Uterus (tissue), 4 donors: Measurements from ENCODE around the gene LIX1. TPM values are rescaled to one million over a fixed set of nuclear protein-coding genes. Genes with fewer than 3 reads are reported as not detected.

Source experiments
- DNase-seq, 2 donors: peaks; one replicate each; pipeline ENCODE4 v3.0.0-alpha.2; 2019 to 2020
- H3K27ac ChIP-seq, 2 donors: fragments of 200-600 bp; sonication (generic); 1 replicate in 1 of 2; 2 replicates in 1 of 2; pipeline ENCODE4 v1.5.1; 2016 to 2018
- H3K27me3 ChIP-seq, 2 donors: fragments of 200-600 bp; sonication (generic); one replicate each; pipeline ENCODE4 v1.5.1; 2018 to 2019; ENCODE audit warnings: control low read depth in 1 of 2
- H3K36me3 ChIP-seq, 2 donors: fragments of 200-600 bp; sonication (generic); one replicate each; pipeline ENCODE4 v1.5.1; 2019; ENCODE audit warnings: control low read depth in 1 of 2
- H3K4me1 ChIP-seq, 2 donors: fragments of 200-600 bp; sonication (generic); one replicate each; pipeline ENCODE4 v1.5.1; 2018 to 2019; ENCODE audit warnings: control low read depth in 1 of 2
- H3K4me3 ChIP-seq, 2 donors: fragments of 200-600 bp; sonication (generic); 1 replicate in 1 of 2; 2 replicates in 1 of 2; pipeline ENCODE4 v1.5.1; 2018 to 2019; ENCODE audit warnings: mild to moderate bottlenecking in 1 of 2
- H3K9me3 ChIP-seq, 2 donors: fragments of 200-600 bp; sonication (generic); one replicate each; pipeline ENCODE4 v1.5.1; 2019; ENCODE audit warnings: control low read depth in 1 of 2
- CTCF ChIP-seq, 4 experiments: fragments of 200-600 bp in 2 of 4; fragments of 450-650 bp in 2 of 4; sonication (generic) in 2 of 4; IDR thresholded peaks; one replicate each; pipeline ENCODE4 v1.5.1; 2016 to 2019; ENCODE audit warnings: antibody characterized with exemption in 4 of 4, mild to moderate bottlenecking in 2 of 4, moderate library complexity in 1 of 4
- POLR2A ChIP-seq, 2 donors: fragments of 450-650 bp; IDR thresholded peaks; one replicate each; pipeline ENCODE4 v1.6.1; 2016; ENCODE audit warnings: antibody characterized with exemption in 2 of 2, mild to moderate bottlenecking in 1 of 2, moderate library complexity in 1 of 2
- intact Hi-C: fragments of 100-400 bp; cut with DNase I; formaldehyde crosslinking; loops from one replicate; pipeline ENCODE4 v1.15.1; 2023; ENCODE audit warnings: low total_unique reads
- total RNA-seq, 4 donors: library from RNA; depleted of rRNA in 3 of 4; stranded (reverse); fragments of >200 nt in 3 of 4; gene quantifications; one replicate each; pipeline versions ENCODE4 v1.1.0 to v1.2.4, GENCODE V29; 2014 to 2023
- donor health status: DM: yes; HTN: yes; CAD: no.

LIX1 gene
- total RNA-seq, 4 donors from 2014 or later, result 3.9 TPM; not detected in 3

GRCh38 chr5:97077246-97077645, 65.2 kb downstream of the LIX1 start:
- TF ChIP-seq CTCF (IDR thresholded peaks at IDR 0.05), result no peak
- no peak for TF ChIP-seq POLR2A (IDR thresholded peaks at IDR 0.05)
- H3K4me3 ChIP-seq, result no peak overlapping the region
- no peaks in the 10 kb centered on the region for H3K27me3 ChIP-seq
- H3K9me3 ChIP-seq, result no peaks in the 10 kb centered on the region
- H3K36me3 ChIP-seq, result no peaks in the 10 kb centered on the region
- DNase-seq, result no peak
- intact Hi-C loops, result no loop called here
- H3K4me1 ChIP-seq, result no peaks in the 10 kb centered on the region
- H3K27ac ChIP-seq, result no peak overlapping the region

DNA sequence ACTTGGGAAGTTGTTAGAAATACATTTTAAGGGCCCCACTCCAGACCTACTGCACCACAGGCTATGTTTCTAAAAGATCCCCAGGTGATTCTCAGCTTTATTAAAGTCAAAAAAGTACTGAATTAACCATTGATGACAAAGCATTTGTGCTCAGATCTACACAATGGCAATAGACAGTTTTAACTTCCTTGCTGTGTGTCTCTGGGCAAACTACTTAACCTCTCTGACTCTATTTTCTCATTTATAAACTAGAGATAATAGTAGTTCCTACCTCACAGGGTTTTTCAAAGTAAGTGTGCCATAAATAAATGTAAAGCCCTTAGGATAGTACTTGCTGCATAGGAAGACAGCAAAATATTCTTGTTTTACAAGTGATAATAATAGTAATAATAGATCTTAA, 66.3 kb downstream of the LIX1 start:
- no peaks in the 10 kb centered on the region for H3K4me1 ChIP-seq
- no peak for TF ChIP-seq CTCF (IDR thresholded peaks at IDR 0.05)
- no peak for TF ChIP-seq POLR2A (IDR thresholded peaks at IDR 0.05)
- no peaks in the 10 kb centered on the region for H3K36me3 ChIP-seq
- no peak overlapping the region for H3K4me3 ChIP-seq
- no peak for DNase-seq
- intact Hi-C loops, result no loop called here
- H3K27ac ChIP-seq, result no peak overlapping the region
- H3K27me3 ChIP-seq, result no peaks in the 10 kb centered on the region
- H3K9me3 ChIP-seq, result no peaks in the 10 kb centered on the region

DNA sequence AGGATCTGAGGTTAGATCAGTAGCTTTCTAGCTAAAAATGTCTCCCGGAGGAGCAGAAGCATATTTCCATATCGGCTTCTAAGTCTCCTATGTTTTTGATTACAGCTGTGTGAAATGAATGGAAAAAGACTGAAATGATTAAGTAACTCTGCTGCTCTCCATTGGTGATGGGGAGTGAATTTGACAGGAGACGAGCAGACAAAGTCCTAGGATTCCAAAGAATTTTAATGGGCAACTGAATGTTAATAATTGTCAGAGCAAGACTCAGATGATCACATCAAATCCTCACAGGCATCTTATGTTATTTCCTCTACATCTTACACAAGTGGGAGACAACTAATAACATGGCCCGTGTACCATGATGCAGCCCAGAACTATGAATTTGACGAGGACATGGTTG, 66.8 kb downstream of the LIX1 start:
- TF ChIP-seq POLR2A (IDR thresholded peaks at IDR 0.05) (no peak), CTCF (IDR thresholded peaks at IDR 0.05) (no peak)
- no peak for DNase-seq
- Histone ChIP-seq H3K36me3 (no peaks in the 10 kb centered on the region), H3K4me1 (no peaks in the 10 kb centered on the region), H3K9me3 (no peaks in the 10 kb centered on the region), H3K27ac (no peak overlapping the region), H3K27me3 (no peaks in the 10 kb centered on the region), H3K4me3 (no peak overlapping the region)
- intact Hi-C loops, result no loop called here

DNA sequence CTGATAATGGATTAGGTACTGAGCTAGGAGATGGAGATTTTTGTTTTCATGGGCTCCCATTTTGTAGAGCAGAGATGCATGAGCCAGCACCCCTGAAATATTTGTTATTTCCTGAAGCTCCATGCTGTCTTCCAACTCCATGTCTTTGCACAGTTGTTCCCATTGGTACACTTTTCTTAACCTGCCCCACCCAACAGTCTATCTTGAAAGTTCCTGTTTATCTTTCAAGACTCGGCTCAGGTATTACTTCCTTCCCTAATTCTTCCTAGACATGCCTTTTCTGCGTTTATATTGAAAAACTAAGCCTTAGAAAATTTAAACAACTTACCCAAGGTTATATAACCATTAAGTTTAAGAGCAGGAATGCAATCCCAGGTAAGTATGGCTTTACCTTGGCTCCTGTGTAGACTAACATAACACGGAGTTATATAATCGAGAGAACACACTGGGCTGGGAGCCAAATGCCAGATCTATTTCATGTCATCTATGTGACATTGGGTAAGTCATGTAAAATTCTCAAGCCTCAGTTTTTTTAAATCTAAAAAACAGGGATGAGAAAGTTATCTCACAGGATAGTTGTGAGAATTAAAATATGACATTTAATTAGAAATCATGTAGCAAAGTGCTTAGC, 67.4 kb downstream of the LIX1 start:
- no peaks in the 10 kb centered on the region for H3K36me3 ChIP-seq
- TF ChIP-seq POLR2A (IDR thresholded peaks at IDR 0.05), result no peak
- no peak for TF ChIP-seq CTCF (IDR thresholded peaks at IDR 0.05)
- H3K4me3 ChIP-seq, result no peak overlapping the region
- DNase-seq, result no peak
- H3K27ac ChIP-seq, result no peak overlapping the region
- no peaks in the 10 kb centered on the region for H3K9me3 ChIP-seq
- H3K27me3 ChIP-seq, result no peaks in the 10 kb centered on the region
- intact Hi-C loops, result no loop called here
- peaks cover 0 to 3% of the 10 kb centered on the region in 2 donors for H3K4me1 ChIP-seq

DNA sequence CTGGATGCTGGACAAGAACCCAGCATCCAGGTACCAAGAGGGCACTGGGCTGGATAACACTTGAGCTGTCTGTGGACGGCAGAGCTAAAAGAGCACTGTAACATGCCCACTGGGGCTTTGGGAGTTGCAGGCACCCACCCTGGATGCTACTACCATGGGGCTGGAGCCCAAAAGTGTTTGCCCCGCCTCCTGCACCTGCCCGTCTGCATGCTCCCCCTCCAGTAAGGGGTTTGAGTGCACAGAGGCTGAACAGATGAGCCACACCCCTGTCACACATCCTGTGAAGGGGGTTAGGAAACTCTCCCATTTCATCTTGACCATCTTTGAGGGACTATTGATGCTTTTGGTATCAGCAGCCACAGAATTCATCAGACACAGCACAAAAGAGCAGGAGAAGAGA, 69.0 kb downstream of the LIX1 start:
- TF ChIP-seq CTCF (IDR thresholded peaks at IDR 0.05), result no peak
- TF ChIP-seq POLR2A (IDR thresholded peaks at IDR 0.05), result no peak
- H3K36me3 ChIP-seq, result no peaks in the 10 kb centered on the region
- DNase-seq, result no peak
- H3K4me1 ChIP-seq, result peaks cover 0 to 3% of the 10 kb centered on the region in 2 donors
- intact Hi-C loops, result no loop called here
- no peaks in the 10 kb centered on the region for H3K27me3 ChIP-seq
- no peaks in the 10 kb centered on the region for H3K9me3 ChIP-seq
- H3K4me3 ChIP-seq, result no peak overlapping the region
- H3K27ac ChIP-seq, result no peak overlapping the region
